HG03139 (cell line): ENCODE results near the gene EBLN2.

Experiments used
- ATAC-seq: cut with Tn5 transposase; IDR thresholded peaks from one replicate; pipeline ENCODE4 v1.9.1; 2021; ENCODE audit not compliant: unreplicated experiment

Gene EBLN2

DNA sequence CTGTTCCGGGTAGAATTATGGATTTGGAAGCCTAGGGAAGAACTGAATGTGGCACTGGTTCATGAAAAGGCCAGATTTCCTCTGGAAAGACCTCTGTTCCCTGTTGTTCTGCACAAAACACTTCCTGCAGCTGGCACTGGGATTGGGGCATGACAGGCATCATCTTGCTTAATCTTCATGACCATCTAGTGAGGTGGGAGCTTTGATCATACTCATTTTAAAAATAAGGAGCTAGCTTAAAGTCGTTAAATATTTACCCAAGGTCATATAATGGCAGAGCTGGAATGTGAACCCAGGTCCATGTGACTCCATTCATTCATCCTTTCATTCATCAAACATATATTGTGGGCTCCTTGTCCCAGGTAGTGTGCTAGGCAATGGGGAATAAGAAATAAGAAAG is 40.4 kb downstream of the EBLN2 start:
- ATAC-seq: no peak

DNA sequence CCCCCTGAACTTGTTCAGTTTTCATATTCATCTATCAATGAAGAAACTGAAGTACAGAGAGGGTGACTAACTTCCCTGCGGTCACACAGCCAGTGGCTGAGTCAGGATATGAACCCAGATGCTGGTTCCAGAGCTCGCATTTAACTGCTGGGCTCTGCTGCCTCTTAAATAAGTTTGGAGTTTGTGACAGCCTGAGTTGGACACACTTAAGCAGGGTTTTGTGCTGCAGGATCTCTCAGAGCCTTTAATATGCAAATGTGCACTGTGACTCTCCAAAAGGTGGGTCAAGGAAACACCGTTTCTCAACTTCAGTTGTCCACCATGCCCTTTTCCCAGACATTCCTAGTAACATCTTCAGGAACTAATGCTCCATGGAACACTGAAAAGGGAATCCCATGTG is 45.8 kb downstream of the EBLN2 start:
- ATAC-seq: no peak

DNA sequence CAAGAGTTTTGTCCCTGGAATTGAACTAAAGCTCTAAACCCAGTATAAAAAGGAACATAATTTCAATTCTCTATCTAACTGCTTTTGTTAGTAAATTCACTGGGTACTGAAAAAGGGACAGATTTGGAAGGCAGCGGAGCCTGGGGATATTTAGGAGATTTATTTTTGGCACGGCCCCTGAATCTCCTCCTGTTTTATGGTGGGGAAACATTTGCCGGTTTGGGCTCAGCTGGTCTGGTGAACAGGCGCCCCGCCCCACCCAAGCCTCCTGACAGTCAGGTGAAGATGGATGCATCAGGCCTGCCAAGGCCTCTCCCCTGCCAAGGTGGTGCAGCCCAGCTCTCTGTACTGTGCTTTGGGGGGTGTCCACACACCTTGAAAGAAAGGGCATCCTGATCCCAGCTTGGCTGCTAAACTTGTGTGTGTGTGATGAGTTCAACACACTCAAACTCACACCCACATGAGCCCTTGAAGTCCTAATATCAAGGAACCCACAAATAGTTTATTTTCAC is 46.3 kb downstream of the EBLN2 start:
- ATAC-seq: no peak

DNA sequence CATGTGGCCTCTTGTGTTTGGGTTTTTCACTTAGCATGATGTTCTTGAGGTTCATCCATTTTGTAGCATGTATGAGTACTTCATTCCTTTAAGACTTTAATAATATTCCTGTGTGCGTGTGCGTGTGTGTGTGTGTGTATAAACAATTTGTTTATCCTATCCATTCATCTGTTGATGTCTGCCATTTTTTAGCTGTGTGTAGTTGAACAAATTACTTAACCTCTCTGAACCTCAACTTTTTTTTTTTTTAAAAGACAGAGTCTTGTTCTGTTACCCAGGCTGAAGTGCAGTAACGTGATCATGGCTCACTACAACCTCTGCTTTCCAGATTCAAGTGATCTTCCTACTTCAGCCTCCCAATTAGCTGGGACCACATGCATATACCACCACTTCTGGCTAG is 47.3 kb downstream of the EBLN2 start:
- ATAC-seq: no peak

DNA sequence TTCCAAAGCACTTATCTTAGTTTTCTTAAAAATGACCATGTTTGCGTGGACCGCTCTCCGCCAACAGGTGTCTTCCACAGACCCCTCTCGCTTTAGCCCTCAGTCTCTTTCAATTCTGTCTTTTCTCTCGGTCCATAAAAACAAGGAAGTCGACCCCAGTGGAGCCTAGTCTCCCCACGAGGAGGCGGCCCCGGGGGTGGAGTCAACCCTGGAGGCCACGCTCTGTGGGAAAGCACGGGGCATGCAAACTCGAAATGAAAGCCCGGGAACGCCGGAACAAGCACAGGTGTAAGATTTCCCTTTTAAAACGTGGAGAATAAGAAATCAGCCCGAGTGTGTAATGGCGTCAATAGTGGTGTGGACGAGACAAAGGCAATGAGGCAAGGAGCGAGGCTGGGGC is 49.1 kb downstream of the EBLN2 start:
- no peak for ATAC-seq
